ENCODE results near the gene SLFN5. TPM values are rescaled to one million over a fixed set of nuclear protein-coding genes. Genes with fewer than 3 reads are reported as not detected.

SLFN5 gene
- total and polyA plus RNA-seq, 4 donors, result 1.9 to 7.8 (median 3.4) TPM

DNA sequence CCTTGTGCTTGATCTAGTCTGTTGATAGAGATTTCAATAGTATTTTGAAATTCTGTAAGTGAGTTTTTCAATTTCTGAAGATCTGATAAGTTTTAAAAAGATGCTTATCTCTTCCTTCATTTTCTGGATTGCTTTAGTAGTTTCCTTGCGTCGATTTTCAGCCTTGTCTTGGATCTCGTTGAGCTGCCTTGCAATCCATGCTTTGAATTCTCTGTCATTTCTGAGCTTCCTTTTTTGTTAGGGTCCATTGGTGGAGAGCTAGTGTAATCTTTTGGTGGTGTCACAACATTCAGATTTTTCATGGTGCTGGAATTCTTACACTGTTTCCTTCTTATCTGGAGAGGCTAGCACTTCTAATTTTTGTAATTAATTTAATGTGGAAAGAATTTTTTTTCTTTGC, 69.5 kb downstream of the SLFN5 start:
- 69% methylated on average over 3 of the region's 3 CpGs for WGBS
- no peak for TF ChIP-seq GABPA (IDR thresholded peaks at IDR 0.05 in 1 of 2, conservative IDR thresholded peaks at IDR 0.05 in 1 of 2)
- no peak for TF ChIP-seq HNF4G (IDR thresholded peaks at IDR 0.05)
- no peak for TF ChIP-seq YY1 (IDR thresholded peaks at IDR 0.05)
- no peak for TF ChIP-seq JUND (IDR thresholded peaks at IDR 0.05)
- no peak for TF ChIP-seq FOXA2 (IDR thresholded peaks at IDR 0.05)
- no peak for TF ChIP-seq FOXA1 (IDR thresholded peaks at IDR 0.05)
- TF ChIP-seq, protein P1, sequence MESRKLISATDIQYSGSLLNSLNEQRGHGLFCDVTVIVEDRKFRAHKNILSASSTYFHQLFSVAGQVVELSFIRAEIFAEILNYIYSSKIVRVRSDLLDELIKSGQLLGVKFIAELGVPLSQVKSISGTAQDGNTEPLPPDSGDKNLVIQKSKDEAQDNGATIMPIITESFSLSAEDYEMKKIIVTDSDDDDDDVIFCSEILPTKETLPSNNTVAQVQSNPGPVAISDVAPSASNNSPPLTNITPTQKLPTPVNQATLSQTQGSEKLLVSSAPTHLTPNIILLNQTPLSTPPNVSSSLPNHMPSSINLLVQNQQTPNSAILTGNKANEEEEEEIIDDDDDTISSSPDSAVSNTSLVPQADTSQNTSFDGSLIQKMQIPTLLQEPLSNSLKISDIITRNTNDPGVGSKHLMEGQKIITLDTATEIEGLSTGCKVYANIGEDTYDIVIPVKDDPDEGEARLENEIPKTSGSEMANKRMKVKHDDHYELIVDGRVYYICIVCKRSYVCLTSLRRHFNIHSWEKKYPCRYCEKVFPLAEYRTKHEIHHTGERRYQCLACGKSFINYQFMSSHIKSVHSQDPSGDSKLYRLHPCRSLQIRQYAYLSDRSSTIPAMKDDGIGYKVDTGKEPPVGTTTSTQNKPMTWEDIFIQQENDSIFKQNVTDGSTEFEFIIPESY (IDR thresholded peaks at IDR 0.05), result no peak
- no peak for TF ChIP-seq TAF1 (conservative IDR thresholded peaks at IDR 0.05)
- TF ChIP-seq RXRA (IDR thresholded peaks at IDR 0.05), result no peak
- TF ChIP-seq EGR1 (IDR thresholded peaks at IDR 0.05; ENCODE audit: low read depth in 2 of 2), result no peak
- TF ChIP-seq, protein P2, sequence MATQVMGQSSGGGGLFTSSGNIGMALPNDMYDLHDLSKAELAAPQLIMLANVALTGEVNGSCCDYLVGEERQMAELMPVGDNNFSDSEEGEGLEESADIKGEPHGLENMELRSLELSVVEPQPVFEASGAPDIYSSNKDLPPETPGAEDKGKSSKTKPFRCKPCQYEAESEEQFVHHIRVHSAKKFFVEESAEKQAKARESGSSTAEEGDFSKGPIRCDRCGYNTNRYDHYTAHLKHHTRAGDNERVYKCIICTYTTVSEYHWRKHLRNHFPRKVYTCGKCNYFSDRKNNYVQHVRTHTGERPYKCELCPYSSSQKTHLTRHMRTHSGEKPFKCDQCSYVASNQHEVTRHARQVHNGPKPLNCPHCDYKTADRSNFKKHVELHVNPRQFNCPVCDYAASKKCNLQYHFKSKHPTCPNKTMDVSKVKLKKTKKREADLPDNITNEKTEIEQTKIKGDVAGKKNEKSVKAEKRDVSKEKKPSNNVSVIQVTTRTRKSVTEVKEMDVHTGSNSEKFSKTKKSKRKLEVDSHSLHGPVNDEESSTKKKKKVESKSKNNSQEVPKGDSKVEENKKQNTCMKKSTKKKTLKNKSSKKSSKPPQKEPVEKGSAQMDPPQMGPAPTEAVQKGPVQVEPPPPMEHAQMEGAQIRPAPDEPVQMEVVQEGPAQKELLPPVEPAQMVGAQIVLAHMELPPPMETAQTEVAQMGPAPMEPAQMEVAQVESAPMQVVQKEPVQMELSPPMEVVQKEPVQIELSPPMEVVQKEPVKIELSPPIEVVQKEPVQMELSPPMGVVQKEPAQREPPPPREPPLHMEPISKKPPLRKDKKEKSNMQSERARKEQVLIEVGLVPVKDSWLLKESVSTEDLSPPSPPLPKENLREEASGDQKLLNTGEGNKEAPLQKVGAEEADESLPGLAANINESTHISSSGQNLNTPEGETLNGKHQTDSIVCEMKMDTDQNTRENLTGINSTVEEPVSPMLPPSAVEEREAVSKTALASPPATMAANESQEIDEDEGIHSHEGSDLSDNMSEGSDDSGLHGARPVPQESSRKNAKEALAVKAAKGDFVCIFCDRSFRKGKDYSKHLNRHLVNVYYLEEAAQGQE (IDR thresholded peaks at IDR 0.05), result no peak
- TF ChIP-seq, protein P3, sequence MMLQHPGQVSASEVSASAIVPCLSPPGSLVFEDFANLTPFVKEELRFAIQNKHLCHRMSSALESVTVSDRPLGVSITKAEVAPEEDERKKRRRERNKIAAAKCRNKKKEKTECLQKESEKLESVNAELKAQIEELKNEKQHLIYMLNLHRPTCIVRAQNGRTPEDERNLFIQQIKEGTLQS (IDR thresholded peaks at IDR 0.05), result no peak
- no peak for TF ChIP-seq HNF4A (conservative IDR thresholded peaks at IDR 0.05)
- TF ChIP-seq SP1 (IDR thresholded peaks at IDR 0.05), result no peak
- Histone ChIP-seq H3K4me1 (ENCODE audit: control insufficient read depth in 4 of 4, insufficient read depth in 4 of 4, low read length in 3 of 4) (peaks cover 0 to 11% (median 6%) of the 10 kb centered on the region in 4 donors), H3K36me3 (ENCODE audit: control insufficient read depth in 4 of 4, insufficient read depth in 3 of 4, low read depth in 1 of 4, low read length in 3 of 4) (no peaks in the 10 kb centered on the region), H3K9ac (ENCODE audit: low read depth in 1 of 2, low read length in 2 of 2) (no peak overlapping the region), H3K27ac (ENCODE audit: low read depth in 1 of 2, low read length in 2 of 2) (no peak overlapping the region), H3K4me3 (ENCODE audit: low read depth in 1 of 3, low read length in 3 of 3) (no peak overlapping the region), H3K9me3 (ENCODE audit: control insufficient read depth in 4 of 4, low read length in 3 of 4) (no peaks in the 10 kb centered on the region), H3K27me3 (ENCODE audit: control insufficient read depth in 4 of 4, insufficient read depth in 4 of 4, low read length in 3 of 4) (peaks cover 0 to 2% (median 0%) of the 10 kb centered on the region in 4 donors)
- DNase-seq (ENCODE audit: low spot score), result no peak

DNA sequence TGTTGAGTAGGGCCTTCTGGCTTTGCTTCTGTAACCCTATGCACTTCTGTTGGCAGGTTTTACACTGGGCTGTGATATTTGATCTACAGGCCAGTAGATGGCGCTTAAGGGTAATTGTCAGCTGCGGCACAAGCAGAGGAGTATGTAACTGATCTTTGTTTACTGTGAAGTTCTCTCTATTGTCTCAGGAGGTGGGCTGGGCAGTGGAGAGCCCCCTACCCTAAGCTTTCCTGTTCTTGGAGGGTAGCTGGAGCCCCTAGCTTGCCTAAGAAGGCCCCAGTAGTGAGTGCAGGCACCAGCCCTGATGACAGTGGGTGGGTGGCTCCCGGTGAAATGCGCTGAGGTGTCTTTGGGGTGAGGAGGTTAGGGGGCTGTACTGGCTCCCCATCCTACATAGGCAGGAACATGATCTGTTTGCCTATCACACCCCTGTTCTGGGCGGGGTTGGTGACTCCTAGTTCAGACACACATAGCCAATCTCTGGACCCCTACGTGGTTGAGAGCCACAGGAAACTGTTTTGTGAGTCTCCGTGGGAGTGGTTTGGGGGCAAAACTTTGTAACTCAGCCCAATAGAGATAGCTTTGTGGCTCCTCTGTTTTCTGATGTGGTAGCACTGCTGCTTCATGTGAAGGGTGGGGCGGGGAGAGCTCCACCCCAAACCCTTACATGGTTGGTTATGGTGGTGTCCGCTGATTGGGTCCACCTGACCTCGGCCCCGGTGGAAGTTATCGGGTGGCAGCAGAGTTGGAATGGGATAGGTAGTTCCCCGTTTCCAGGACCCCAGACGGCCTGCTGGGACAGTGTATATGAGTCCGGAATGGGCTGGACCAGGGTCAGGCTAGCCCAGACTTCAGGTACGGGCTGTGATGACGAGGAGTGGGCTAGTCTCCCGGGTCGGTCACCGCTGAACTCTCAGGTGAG, 70.2 kb downstream of the SLFN5 start:
- Histone ChIP-seq H3K9ac (ENCODE audit: low read depth in 1 of 2, low read length in 2 of 2) (no peak overlapping the region), H3K27ac (ENCODE audit: low read depth in 1 of 2, low read length in 2 of 2) (peak overlapping the region in 1 of 2 donors; percentile 11), H3K27me3 (ENCODE audit: control insufficient read depth in 4 of 4, insufficient read depth in 4 of 4, low read length in 3 of 4) (peaks cover 0 to 2% (median 0%) of the 10 kb centered on the region in 4 donors), H3K9me3 (ENCODE audit: control insufficient read depth in 4 of 4, low read length in 3 of 4) (no peaks in the 10 kb centered on the region), H3K36me3 (ENCODE audit: control insufficient read depth in 4 of 4, insufficient read depth in 3 of 4, low read depth in 1 of 4, low read length in 3 of 4) (no peaks in the 10 kb centered on the region), H3K4me3 (ENCODE audit: low read depth in 1 of 3, low read length in 3 of 3) (peak overlapping the region in 1 of 3 donors; percentile 18), H3K4me1 (ENCODE audit: control insufficient read depth in 4 of 4, insufficient read depth in 4 of 4, low read length in 3 of 4) (peaks cover 0 to 11% (median 6%) of the 10 kb centered on the region in 4 donors)
- TF ChIP-seq GABPA (IDR thresholded peaks at IDR 0.05 in 1 of 2, conservative IDR thresholded peaks at IDR 0.05 in 1 of 2) (no peak), RAD21 (IDR thresholded peaks at IDR 0.05) (peak; percentile 93 to 94)
- TF ChIP-seq, protein P1 (IDR thresholded peaks at IDR 0.05), result no peak
- TF ChIP-seq, protein P4, sequence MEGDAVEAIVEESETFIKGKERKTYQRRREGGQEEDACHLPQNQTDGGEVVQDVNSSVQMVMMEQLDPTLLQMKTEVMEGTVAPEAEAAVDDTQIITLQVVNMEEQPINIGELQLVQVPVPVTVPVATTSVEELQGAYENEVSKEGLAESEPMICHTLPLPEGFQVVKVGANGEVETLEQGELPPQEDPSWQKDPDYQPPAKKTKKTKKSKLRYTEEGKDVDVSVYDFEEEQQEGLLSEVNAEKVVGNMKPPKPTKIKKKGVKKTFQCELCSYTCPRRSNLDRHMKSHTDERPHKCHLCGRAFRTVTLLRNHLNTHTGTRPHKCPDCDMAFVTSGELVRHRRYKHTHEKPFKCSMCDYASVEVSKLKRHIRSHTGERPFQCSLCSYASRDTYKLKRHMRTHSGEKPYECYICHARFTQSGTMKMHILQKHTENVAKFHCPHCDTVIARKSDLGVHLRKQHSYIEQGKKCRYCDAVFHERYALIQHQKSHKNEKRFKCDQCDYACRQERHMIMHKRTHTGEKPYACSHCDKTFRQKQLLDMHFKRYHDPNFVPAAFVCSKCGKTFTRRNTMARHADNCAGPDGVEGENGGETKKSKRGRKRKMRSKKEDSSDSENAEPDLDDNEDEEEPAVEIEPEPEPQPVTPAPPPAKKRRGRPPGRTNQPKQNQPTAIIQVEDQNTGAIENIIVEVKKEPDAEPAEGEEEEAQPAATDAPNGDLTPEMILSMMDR (IDR thresholded peaks at IDR 0.05; ENCODE audit: low read depth, low read length, missing input control), result peak; percentile 78
- 8% methylated on average over 20 of the region's 20 CpGs for WGBS
- peak; percentile 41 for DNase-seq (ENCODE audit: low spot score)
